WTC11 (cell line): ENCODE data around the gene KMT2D. TPM values are rescaled to one million over a fixed set of nuclear protein-coding genes. Genes with fewer than 3 reads are reported as not detected.

Source experiments
- ATAC-seq: fragments of 200-7000 bp; cut with Tn5 transposase; 2 replicates; pipeline ENCODE4 v1.10.0; 2021; ENCODE audit warnings: mild to moderate bottlenecking, moderate library complexity
- CTCF ChIA-PET: fragments of 300-600 bp; sonication (Branson Sonifier 250); formaldehyde crosslinking; loops from one replicate; lab custom pipeline; 2021; ENCODE audit warnings: antibody characterized with exemption; lab: Charles Lee
- POLR2A ChIA-PET: fragments of 350-600 bp; sonication (Branson Sonifier 250); formaldehyde crosslinking; loops from one replicate; lab custom pipeline; 2021; ENCODE audit warnings: antibody characterized with exemption; lab: Charles Lee
- DNase-seq: peaks from one replicate; pipeline ENCODE4 v3.0.0; 2021; ENCODE audit warnings: low spot score
- H3K27ac Mint-ChIP-seq: 2 replicates; pipeline ENCODE4 v1.8.0; 2021; ENCODE audit warnings: mixed read lengths
- H3K27me3 Mint-ChIP-seq: 2 replicates; pipeline ENCODE4 v1.8.0; 2021; ENCODE audit warnings: low read depth, mild to moderate bottlenecking, moderate library complexity, mixed read lengths
- H3K36me3 Mint-ChIP-seq: 2 replicates; pipeline ENCODE4 v1.8.0; 2021; ENCODE audit warnings: mixed read lengths
- H3K4me1 Mint-ChIP-seq: 2 replicates; pipeline ENCODE4 v1.8.0; 2022; ENCODE audit warnings: mixed read lengths
- H3K4me3 Mint-ChIP-seq: 2 replicates; pipeline ENCODE4 v1.8.0; 2021; ENCODE audit warnings: mild to moderate bottlenecking, moderate library complexity, mixed read lengths
- H3K9me3 Mint-ChIP-seq: 2 replicates; pipeline ENCODE4 v1.8.0; 2021; ENCODE audit warnings: mixed read lengths
- FOXP1 ChIP-seq: sonication (generic); formaldehyde crosslinking; IDR thresholded peaks from 2 replicates; pipeline ENCODE4 v1.8.0; 2022; ENCODE audit warnings: missing genetic modification reagents, mild to moderate bottlenecking, moderate library complexity, borderline replicate concordance
- GRHL2 ChIP-seq: fragments of 250-450 bp; sonication (Bioruptor Pico); IDR thresholded peaks from 2 replicates; pipeline ENCODE4 v1.8.0; 2022; ENCODE audit warnings: mild to moderate bottlenecking, moderate library complexity; ENCODE audit not compliant: insufficient replicate concordance, severe bottlenecking
- MXD4 ChIP-seq: fragments of 250-450 bp; sonication (Bioruptor Pico); IDR thresholded peaks from 2 replicates; pipeline ENCODE4 v1.8.0; 2021; ENCODE audit warnings: mild to moderate bottlenecking, moderate library complexity, borderline replicate concordance
- PRRX2 ChIP-seq: fragments of 250-450 bp; sonication (Bioruptor Pico); IDR thresholded peaks from 2 replicates; pipeline ENCODE4 v1.8.0; 2021; ENCODE audit warnings: mild to moderate bottlenecking
- TCF7 ChIP-seq: sonication (generic); formaldehyde crosslinking; IDR thresholded peaks from 2 replicates; pipeline ENCODE4 v1.8.0; 2022; ENCODE audit warnings: mild to moderate bottlenecking, low read depth, missing genetic modification reagents, moderate library complexity
- total RNA-seq: library from RNA; stranded (reverse); gene quantifications from 3 replicates; pipeline ENCODE4 v1.2.3, GENCODE V29; 2021
- TF ChIP-seq, protein P1 (sequence below): sonication (generic); formaldehyde crosslinking; IDR thresholded peaks from 2 replicates; pipeline ENCODE4 v1.8.1; 2022; ENCODE audit warnings: mild to moderate bottlenecking, missing genetic modification reagents, moderate library complexity, borderline replicate concordance
- TF ChIP-seq, protein P2 (sequence below): sonication (generic); formaldehyde crosslinking; IDR thresholded peaks from 2 replicates; pipeline ENCODE4 v1.8.0; 2022; ENCODE audit warnings: mild to moderate bottlenecking, missing genetic modification reagents
- TF ChIP-seq, protein P3 (sequence below): sonication (generic); formaldehyde crosslinking; IDR thresholded peaks from 2 replicates; pipeline ENCODE4 v1.8.1; 2022; ENCODE audit warnings: low read depth, missing genetic modification reagents, borderline replicate concordance
- TF ChIP-seq, protein P4 (sequence below): fragments of 250-450 bp; sonication (Bioruptor Pico); IDR thresholded peaks from 2 replicates; pipeline ENCODE4 v1.9.0; 2021; ENCODE audit warnings: mild to moderate bottlenecking, borderline replicate concordance
- TF ChIP-seq, protein P5 (sequence below): fragments of 250-450 bp; sonication (Bioruptor Pico); IDR thresholded peaks from 2 replicates; pipeline ENCODE4 v1.8.0; 2021; ENCODE audit warnings: mild to moderate bottlenecking
- TF ChIP-seq, protein P6 (sequence below): sonication (generic); formaldehyde crosslinking; conservative IDR thresholded peaks from 2 replicates; pipeline ENCODE4 v1.8.1; 2023; ENCODE audit warnings: mild to moderate bottlenecking, low read depth, missing genetic modification reagents, moderate library complexity
- TF ChIP-seq, protein P7 (sequence below): sonication (generic); formaldehyde crosslinking; IDR thresholded peaks from 2 replicates; pipeline ENCODE4 v1.8.1; 2022; ENCODE audit warnings: mild to moderate bottlenecking, moderate library complexity, missing genetic modification reagents
- TF ChIP-seq, protein P8 (sequence below): sonication (generic); formaldehyde crosslinking; IDR thresholded peaks from 2 replicates; pipeline ENCODE4 v1.8.0; 2023; ENCODE audit warnings: missing genetic modification reagents

Gene KMT2D
- total RNA-seq, 1 experiment from 2014 or later: 101 TPM

DNA sequence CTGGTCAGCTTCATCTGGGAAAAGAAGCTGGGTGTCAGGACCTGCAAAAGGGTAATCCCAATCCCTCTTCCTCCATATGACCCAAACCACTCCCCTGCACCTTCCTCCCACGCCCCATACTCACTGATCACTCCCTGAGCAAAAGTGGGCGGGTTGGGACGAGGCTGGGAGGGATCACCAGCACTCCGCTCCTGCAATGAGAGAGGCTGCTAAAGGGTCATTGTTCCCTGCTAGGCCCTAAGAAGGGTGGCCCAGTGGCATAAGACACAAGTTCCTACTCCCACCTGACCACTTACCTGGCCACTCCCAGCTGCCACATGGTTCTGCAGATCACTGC, 26.3 kb downstream of the KMT2D start:
- no peaks in the 10 kb centered on the region for H3K27me3 Mint-ChIP-seq
- POLR2A ChIA-PET: no interaction called here
- TF ChIP-seq FOXP1 (no peak), MXD4 (no peak)
- TF ChIP-seq, protein P1, sequence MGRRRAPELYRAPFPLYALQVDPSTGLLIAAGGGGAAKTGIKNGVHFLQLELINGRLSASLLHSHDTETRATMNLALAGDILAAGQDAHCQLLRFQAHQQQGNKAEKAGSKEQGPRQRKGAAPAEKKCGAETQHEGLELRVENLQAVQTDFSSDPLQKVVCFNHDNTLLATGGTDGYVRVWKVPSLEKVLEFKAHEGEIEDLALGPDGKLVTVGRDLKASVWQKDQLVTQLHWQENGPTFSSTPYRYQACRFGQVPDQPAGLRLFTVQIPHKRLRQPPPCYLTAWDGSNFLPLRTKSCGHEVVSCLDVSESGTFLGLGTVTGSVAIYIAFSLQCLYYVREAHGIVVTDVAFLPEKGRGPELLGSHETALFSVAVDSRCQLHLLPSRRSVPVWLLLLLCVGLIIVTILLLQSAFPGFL (CRISPR knock-in tag): no peak
- TF ChIP-seq, protein P2, sequence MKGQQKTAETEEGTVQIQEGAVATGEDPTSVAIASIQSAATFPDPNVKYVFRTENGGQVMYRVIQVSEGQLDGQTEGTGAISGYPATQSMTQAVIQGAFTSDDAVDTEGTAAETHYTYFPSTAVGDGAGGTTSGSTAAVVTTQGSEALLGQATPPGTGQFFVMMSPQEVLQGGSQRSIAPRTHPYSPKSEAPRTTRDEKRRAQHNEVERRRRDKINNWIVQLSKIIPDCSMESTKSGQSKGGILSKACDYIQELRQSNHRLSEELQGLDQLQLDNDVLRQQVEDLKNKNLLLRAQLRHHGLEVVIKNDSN (CRISPR knock-in tag): no peak
- TF ChIP-seq, protein P3, sequence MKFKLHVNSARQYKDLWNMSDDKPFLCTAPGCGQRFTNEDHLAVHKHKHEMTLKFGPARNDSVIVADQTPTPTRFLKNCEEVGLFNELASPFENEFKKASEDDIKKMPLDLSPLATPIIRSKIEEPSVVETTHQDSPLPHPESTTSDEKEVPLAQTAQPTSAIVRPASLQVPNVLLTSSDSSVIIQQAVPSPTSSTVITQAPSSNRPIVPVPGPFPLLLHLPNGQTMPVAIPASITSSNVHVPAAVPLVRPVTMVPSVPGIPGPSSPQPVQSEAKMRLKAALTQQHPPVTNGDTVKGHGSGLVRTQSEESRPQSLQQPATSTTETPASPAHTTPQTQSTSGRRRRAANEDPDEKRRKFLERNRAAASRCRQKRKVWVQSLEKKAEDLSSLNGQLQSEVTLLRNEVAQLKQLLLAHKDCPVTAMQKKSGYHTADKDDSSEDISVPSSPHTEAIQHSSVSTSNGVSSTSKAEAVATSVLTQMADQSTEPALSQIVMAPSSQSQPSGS (CRISPR knock-in tag): no peak
- TF ChIP-seq, protein P4, sequence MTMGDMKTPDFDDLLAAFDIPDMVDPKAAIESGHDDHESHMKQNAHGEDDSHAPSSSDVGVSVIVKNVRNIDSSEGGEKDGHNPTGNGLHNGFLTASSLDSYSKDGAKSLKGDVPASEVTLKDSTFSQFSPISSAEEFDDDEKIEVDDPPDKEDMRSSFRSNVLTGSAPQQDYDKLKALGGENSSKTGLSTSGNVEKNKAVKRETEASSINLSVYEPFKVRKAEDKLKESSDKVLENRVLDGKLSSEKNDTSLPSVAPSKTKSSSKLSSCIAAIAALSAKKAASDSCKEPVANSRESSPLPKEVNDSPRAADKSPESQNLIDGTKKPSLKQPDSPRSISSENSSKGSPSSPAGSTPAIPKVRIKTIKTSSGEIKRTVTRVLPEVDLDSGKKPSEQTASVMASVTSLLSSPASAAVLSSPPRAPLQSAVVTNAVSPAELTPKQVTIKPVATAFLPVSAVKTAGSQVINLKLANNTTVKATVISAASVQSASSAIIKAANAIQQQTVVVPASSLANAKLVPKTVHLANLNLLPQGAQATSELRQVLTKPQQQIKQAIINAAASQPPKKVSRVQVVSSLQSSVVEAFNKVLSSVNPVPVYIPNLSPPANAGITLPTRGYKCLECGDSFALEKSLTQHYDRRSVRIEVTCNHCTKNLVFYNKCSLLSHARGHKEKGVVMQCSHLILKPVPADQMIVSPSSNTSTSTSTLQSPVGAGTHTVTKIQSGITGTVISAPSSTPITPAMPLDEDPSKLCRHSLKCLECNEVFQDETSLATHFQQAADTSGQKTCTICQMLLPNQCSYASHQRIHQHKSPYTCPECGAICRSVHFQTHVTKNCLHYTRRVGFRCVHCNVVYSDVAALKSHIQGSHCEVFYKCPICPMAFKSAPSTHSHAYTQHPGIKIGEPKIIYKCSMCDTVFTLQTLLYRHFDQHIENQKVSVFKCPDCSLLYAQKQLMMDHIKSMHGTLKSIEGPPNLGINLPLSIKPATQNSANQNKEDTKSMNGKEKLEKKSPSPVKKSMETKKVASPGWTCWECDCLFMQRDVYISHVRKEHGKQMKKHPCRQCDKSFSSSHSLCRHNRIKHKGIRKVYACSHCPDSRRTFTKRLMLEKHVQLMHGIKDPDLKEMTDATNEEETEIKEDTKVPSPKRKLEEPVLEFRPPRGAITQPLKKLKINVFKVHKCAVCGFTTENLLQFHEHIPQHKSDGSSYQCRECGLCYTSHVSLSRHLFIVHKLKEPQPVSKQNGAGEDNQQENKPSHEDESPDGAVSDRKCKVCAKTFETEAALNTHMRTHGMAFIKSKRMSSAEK (CRISPR knock-in tag): no peak
- TF ChIP-seq, protein P5, sequence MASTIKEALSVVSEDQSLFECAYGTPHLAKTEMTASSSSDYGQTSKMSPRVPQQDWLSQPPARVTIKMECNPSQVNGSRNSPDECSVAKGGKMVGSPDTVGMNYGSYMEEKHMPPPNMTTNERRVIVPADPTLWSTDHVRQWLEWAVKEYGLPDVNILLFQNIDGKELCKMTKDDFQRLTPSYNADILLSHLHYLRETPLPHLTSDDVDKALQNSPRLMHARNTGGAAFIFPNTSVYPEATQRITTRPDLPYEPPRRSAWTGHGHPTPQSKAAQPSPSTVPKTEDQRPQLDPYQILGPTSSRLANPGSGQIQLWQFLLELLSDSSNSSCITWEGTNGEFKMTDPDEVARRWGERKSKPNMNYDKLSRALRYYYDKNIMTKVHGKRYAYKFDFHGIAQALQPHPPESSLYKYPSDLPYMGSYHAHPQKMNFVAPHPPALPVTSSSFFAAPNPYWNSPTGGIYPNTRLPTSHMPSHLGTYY: no peak
- TF ChIP-seq, all 79 proteins: peak for 0
- DNase-seq (no peak), ATAC-seq (no peak)
- no peak overlapping the region for H3K4me3 Mint-ChIP-seq
- CTCF ChIA-PET: interaction anchor here (1.5 to 3.8 kb wide), 3 partner anchors 9 to 37 kb away, joined by 5 to 23 read pairs (median 9); no protein-coding TSS in a partner anchor
- no peaks in the 10 kb centered on the region for H3K9me3 Mint-ChIP-seq
- no peaks in the 10 kb centered on the region for H3K4me1 Mint-ChIP-seq
- H3K27ac Mint-ChIP-seq: no peak overlapping the region
- H3K36me3 Mint-ChIP-seq: peaks cover 53% of the 10 kb centered on the region

DNA sequence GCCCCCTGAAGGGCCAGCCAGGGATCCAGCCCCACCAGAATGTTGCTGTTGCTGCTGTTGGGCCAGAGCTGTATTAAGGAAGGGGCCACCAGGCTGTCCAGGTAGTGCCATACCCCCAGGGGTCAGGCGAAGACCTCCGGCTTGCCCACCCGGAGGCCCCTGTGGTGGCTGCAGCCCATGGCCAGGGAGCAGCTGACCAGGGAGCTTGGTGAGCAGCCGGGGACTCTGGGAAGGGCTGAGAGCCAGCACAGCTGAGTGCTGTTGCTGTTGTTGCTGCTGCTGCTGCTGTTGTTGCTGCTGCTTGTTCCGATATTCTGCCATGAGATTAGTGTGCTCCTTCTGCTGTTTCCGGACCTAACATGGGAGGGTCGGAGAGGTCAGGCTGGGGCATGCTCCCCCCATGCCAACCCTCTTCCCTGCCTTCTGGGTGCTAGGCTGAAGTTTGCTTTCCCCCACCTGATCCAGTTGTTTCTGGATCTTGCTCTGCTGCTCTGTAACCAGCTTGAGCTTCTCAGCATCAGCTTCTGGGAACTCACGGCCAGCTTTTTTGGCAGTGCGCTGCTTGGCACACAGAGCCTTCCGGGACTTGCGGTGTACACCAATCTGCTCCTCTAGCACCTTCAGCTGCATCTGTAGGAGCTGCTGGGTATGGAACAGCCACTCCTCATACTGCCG, 26.8 kb downstream of the KMT2D start:
- no peak for ATAC-seq
- no peak overlapping the region for H3K4me3 Mint-ChIP-seq
- DNase-seq: no peak
- no peaks in the 10 kb centered on the region for H3K4me1 Mint-ChIP-seq
- no peak overlapping the region for H3K27ac Mint-ChIP-seq
- CTCF ChIA-PET: interaction anchor here (0.6 to 3.8 kb wide), 6 partner anchors 10 to 143 kb away, joined by 3 to 23 read pairs (median 5); no protein-coding TSS in a partner anchor
- no peak for TF ChIP-seq TCF7 (CRISPR knock-in tag)
- TF ChIP-seq, protein P6, sequence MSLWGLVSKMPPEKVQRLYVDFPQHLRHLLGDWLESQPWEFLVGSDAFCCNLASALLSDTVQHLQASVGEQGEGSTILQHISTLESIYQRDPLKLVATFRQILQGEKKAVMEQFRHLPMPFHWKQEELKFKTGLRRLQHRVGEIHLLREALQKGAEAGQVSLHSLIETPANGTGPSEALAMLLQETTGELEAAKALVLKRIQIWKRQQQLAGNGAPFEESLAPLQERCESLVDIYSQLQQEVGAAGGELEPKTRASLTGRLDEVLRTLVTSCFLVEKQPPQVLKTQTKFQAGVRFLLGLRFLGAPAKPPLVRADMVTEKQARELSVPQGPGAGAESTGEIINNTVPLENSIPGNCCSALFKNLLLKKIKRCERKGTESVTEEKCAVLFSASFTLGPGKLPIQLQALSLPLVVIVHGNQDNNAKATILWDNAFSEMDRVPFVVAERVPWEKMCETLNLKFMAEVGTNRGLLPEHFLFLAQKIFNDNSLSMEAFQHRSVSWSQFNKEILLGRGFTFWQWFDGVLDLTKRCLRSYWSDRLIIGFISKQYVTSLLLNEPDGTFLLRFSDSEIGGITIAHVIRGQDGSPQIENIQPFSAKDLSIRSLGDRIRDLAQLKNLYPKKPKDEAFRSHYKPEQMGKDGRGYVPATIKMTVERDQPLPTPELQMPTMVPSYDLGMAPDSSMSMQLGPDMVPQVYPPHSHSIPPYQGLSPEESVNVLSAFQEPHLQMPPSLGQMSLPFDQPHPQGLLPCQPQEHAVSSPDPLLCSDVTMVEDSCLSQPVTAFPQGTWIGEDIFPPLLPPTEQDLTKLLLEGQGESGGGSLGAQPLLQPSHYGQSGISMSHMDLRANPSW (CRISPR knock-in tag): no peak
- no peak for TF ChIP-seq FOXP1
- TF ChIP-seq, protein P7, sequence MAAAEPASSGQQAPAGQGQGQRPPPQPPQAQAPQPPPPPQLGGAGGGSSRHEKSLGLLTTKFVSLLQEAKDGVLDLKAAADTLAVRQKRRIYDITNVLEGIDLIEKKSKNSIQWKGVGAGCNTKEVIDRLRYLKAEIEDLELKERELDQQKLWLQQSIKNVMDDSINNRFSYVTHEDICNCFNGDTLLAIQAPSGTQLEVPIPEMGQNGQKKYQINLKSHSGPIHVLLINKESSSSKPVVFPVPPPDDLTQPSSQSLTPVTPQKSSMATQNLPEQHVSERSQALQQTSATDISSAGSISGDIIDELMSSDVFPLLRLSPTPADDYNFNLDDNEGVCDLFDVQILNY (CRISPR knock-in tag): no peak
- TF ChIP-seq, protein P8, sequence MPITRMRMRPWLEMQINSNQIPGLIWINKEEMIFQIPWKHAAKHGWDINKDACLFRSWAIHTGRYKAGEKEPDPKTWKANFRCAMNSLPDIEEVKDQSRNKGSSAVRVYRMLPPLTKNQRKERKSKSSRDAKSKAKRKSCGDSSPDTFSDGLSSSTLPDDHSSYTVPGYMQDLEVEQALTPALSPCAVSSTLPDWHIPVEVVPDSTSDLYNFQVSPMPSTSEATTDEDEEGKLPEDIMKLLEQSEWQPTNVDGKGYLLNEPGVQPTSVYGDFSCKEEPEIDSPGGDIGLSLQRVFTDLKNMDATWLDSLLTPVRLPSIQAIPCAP: no peak
- TF ChIP-seq PRRX2: no peak
- TF ChIP-seq GRHL2: no peak
- H3K9me3 Mint-ChIP-seq: no peaks in the 10 kb centered on the region
- POLR2A ChIA-PET: interaction anchor here (1.4 kb wide), 1 partner anchor 10 kb away, joined by 3 read pairs; no protein-coding TSS in a partner anchor
- H3K36me3 Mint-ChIP-seq: peaks cover 55% of the 10 kb centered on the region
- no peaks in the 10 kb centered on the region for H3K27me3 Mint-ChIP-seq
